HepG2 (cell line): ENCODE data around the gene IFI35. TPM values are rescaled to one million over a fixed set of nuclear protein-coding genes. Genes with fewer than 3 reads are reported as not detected.

Source experiments
- ATAC-seq: fragments of 200-7000 bp; cut with Tn5 transposase; 3 replicates; pipeline ENCODE4 v1.9.1; 2020; ENCODE audit warnings: mild to moderate bottlenecking, moderate library complexity
- BruUV-seq: library from RNA; stranded (reverse); fragments of 400-500 nt; replicated peaks from 2 replicates; lab custom pipeline; 2021; lab: Mats Ljungman, UMichigan
- CTCF ChIA-PET: fragments of 300-600 bp; formaldehyde crosslinking; extraction: SDS; loops from one replicate; lab custom pipeline; 2021; ENCODE audit warnings: low total read pairs, inconsistent platforms, low intra/inter-chr PET ratio; lab: Yijun Ruan, JAX
- POLR2A ChIA-PET: fragments of 350-600 bp; sonication (Branson Sonifier 250); formaldehyde crosslinking; loops from one replicate; lab custom pipeline; 2020; ENCODE audit warnings: antibody characterized with exemption, inconsistent platforms; lab: Yijun Ruan, JAX
- DNase-seq: peaks from one replicate; pipeline ENCODE4 v3.0.0-alpha.2; 2015; ENCODE audit warnings: low spot score
- FAIRE-seq: peaks from 3 replicates; lab custom pipeline; 2011; peaks lifted over from hg19 to GRCh38; lab: Jason Lieb, UNC
- H2AFZ ChIP-seq: one replicate; pipeline ENCODE4 v1.6.1; 2011; ENCODE audit warnings: low read length, inconsistent platforms
- H3K27ac ChIP-seq: fragments of 300-600 bp; 3 replicates; pipeline ENCODE4 v1.8.0; 2011; ENCODE audit warnings: mixed run types, mild to moderate bottlenecking, mixed read lengths, low read length, inconsistent platforms; ENCODE audit not compliant: insufficient read depth; ENCODE audit errors: extremely low read length
- H3K27me3 ChIP-seq, 2 experiments: fragments of 200-600 bp in 1 of 2; 2 replicates in 1 of 2; 3 replicates in 1 of 2; pipeline versions ENCODE4 v1.6.0 to v1.8.0; 2011; ENCODE audit warnings: low read length in 2 of 2, mild to moderate bottlenecking in 2 of 2, moderate library complexity in 2 of 2, inconsistent platforms in 1 of 2; ENCODE audit not compliant: insufficient read depth in 2 of 2, control insufficient read depth in 1 of 2
- H3K36me3 ChIP-seq, 2 experiments: fragments of 200-600 bp in 1 of 2; replicated peaks in 1 of 2; 2 replicates in 1 of 2; 3 replicates in 1 of 2; pipeline versions ENCODE4 v1.5.1 to v1.8.0; 2011; ENCODE audit warnings: low read length in 2 of 2, inconsistent platforms in 1 of 2; ENCODE audit not compliant: insufficient read depth in 2 of 2, control insufficient read depth in 1 of 2
- H3K4me1 ChIP-seq: 2 replicates; pipeline ENCODE4 v1.5.1; 2012; ENCODE audit warnings: low read length, inconsistent platforms; ENCODE audit not compliant: insufficient read depth
- H3K4me2 ChIP-seq: 2 replicates; pipeline ENCODE4 v1.6.0; 2011; ENCODE audit warnings: low read depth, low read length, inconsistent platforms
- H3K4me3 ChIP-seq, 3 experiments: fragments of 200-600 bp in 1 of 3; sonication (generic), shearing (Covaris generic) in 1 of 3; replicated peaks in 1 of 3; 2 replicates each; pipeline ENCODE4 v1.5.1; 2011 to 2016; ENCODE audit warnings: low read length in 3 of 3, inconsistent platforms in 2 of 3, low read depth in 2 of 3, mild to moderate bottlenecking in 2 of 3, control low read depth in 1 of 3, mixed read lengths in 1 of 3; ENCODE audit not compliant: insufficient read depth in 1 of 3
- H3K79me2 ChIP-seq: one replicate; pipeline ENCODE4 v1.6.1; 2011; ENCODE audit warnings: low read length, inconsistent platforms; ENCODE audit not compliant: insufficient read depth
- H3K9ac ChIP-seq: 2 replicates; pipeline ENCODE4 v1.6.0; 2011; ENCODE audit warnings: mild to moderate bottlenecking, low read depth, low read length, inconsistent platforms; ENCODE audit not compliant: insufficient read depth
- H3K9me3 ChIP-seq: 2 replicates; pipeline ENCODE4 v1.5.1; 2012; ENCODE audit warnings: mild to moderate bottlenecking, low read length
- H4K20me1 ChIP-seq: 2 replicates; pipeline ENCODE4 v1.6.0; 2011; ENCODE audit warnings: inconsistent platforms, mild to moderate bottlenecking, low read length, moderate library complexity; ENCODE audit not compliant: insufficient read depth
- HES4 ChIP-seq: sonication (generic); formaldehyde crosslinking; IDR thresholded peaks from 2 replicates; pipeline ENCODE4 v1.9.0; 2021; ENCODE audit warnings: mild to moderate bottlenecking, missing genetic modification reagents, borderline replicate concordance
- LCORL ChIP-seq, 2 experiments: fragments of 450-650 bp in 1 of 2; sonication (generic) in 1 of 2; formaldehyde crosslinking in 1 of 2; IDR thresholded peaks; 2 replicates each; pipeline versions ENCODE4 v1.5.0 to v1.6.1; 2017 to 2020; ENCODE audit warnings: antibody characterized with exemption in 1 of 2, missing genetic modification reagents in 1 of 2
- NCOA1 ChIP-seq: sonication (generic); formaldehyde crosslinking; IDR thresholded peaks from 2 replicates; pipeline ENCODE4 v1.9.0; 2021; ENCODE audit warnings: missing genetic modification reagents
- POLR2A ChIP-seq, 2 experiments: IDR thresholded peaks; 2 replicates each; pipeline ENCODE4 v1.6.1; 2011; ENCODE audit warnings: low read depth in 2 of 2, low read length in 2 of 2, mild to moderate bottlenecking in 1 of 2, moderate library complexity in 1 of 2; ENCODE audit not compliant: insufficient read depth in 1 of 2
- SIN3A ChIP-seq: IDR thresholded peaks from 2 replicates; pipeline ENCODE4 v1.6.1; 2011; ENCODE audit warnings: low read depth, mild to moderate bottlenecking, control low read depth, low read length, borderline replicate concordance
- TBX2 ChIP-seq: sonication (generic); formaldehyde crosslinking; IDR thresholded peaks from 2 replicates; pipeline ENCODE4 v1.5.0; 2020; ENCODE audit warnings: missing genetic modification reagents, mild to moderate bottlenecking, borderline replicate concordance
- XRCC5 ChIP-seq: fragments of 200-400 bp; formaldehyde crosslinking; optimal IDR thresholded peaks from 2 replicates; pipeline ENCODE3; 2017; ENCODE audit warnings: mild to moderate bottlenecking, low read length
- ZNF788 ChIP-seq: sonication (generic); formaldehyde crosslinking; IDR thresholded peaks from 2 replicates; pipeline ENCODE4 v1.5.0; 2020; ENCODE audit warnings: mild to moderate bottlenecking, missing genetic modification reagents, borderline replicate concordance
- ZNF83 ChIP-seq: sonication (generic); formaldehyde crosslinking; IDR thresholded peaks from 2 replicates; pipeline ENCODE4 v1.4.0; 2020; ENCODE audit warnings: missing genetic modification reagents, mild to moderate bottlenecking, borderline replicate concordance
- WGBS: methylation state at CpG from one replicate; pipeline ENCODE4 v1.1.6; 2017; ENCODE audit warnings: low lambda C conversion rate; 5-methylcytosine and 5-hydroxymethylcytosine counted together
- in situ Hi-C: cut with HindIII; loops from 2 replicates; pipeline ENCODE4 v1.10.0; 2017; ENCODE audit warnings: low pct_unique_long_range_greater_than_20kb; ENCODE audit not compliant: extremely low pct_ligation_motif_present
- intact Hi-C: fragments of 100-400 bp; cut with micrococcal nuclease; formaldehyde crosslinking; loops from one replicate; pipeline ENCODE4 v1.10.0; 2022; ENCODE audit not compliant: unreplicated experiment
- polyA plus RNA-seq, 8 experiments: library from polyadenylated mRNA; depleted of rRNA in 3 of 8; stranded (reverse) in 7 of 8; unstranded in 1 of 8; fragments of >200 nt; fragmentation: Illumina TruSeq in 4 of 8; extraction: Trizol in 4 of 8; gene quantifications; 2 replicates each; pipeline versions ENCODE4 v1.2.1 to v1.2.3, GENCODE V29; 2011 to 2016; ENCODE audit warnings: low read depth in 4 of 8, missing spikeins in 1 of 8, mixed read lengths in 1 of 8; ENCODE audit not compliant: insufficient read depth in 1 of 8
- total RNA-seq, 5 experiments: library from RNA; depleted of rRNA; stranded (reverse); fragments of >200 nt; fragmentation: Illumina TruSeq; extraction: Trizol; gene quantifications; 2 replicates each; pipeline ENCODE4 v1.2.3, GENCODE V29; 2016; ENCODE audit warnings: low read depth in 1 of 5
- TF ChIP-seq, protein P1 (sequence below): sonication (generic); formaldehyde crosslinking; IDR thresholded peaks from 2 replicates; pipeline ENCODE4 v1.4.0; 2020; ENCODE audit warnings: missing genetic modification reagents, mild to moderate bottlenecking, borderline replicate concordance
- TF ChIP-seq, protein P2 (sequence below): sonication (generic); formaldehyde crosslinking; conservative IDR thresholded peaks from 2 replicates; pipeline ENCODE4 v1.8.0; 2022; ENCODE audit warnings: low read depth, missing genetic modification reagents

The IFI35 gene
- total and polyA plus RNA-seq, 2 of the 13 experiments (the other 11 are each of a cell fraction or from before 2014, with no cell fraction given) = 28.9 to 38.1 TPM

DNA sequence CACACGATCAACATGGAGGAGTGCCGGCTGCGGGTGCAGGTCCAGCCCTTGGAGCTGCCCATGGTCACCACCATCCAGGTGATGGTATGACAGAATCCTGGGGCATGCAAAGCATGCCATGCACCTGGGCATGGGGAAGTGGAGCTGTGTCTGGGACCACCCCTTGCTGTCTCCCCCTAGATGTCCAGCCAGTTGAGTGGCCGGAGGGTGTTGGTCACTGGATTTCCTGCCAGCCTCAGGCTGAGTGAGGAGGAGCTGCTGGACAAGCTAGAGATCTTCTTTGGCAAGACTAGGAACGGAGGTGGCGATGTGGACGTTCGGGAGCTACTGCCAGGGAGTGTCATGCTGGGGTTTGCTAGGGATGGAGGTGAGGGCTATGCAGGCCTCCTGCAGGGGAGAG, 6.7 kb downstream of the IFI35 start:
- H3K4me3 ChIP-seq = no peak overlapping the region
- no peaks in the 10 kb centered on the region for H3K27me3 ChIP-seq
- H3K9me3 ChIP-seq = no peaks in the 10 kb centered on the region
- FAIRE-seq (no peak), DNase-seq (no peak), ATAC-seq (no peak)
- no peaks in the 10 kb centered on the region for H4K20me1 ChIP-seq
- H3K36me3 ChIP-seq = peaks cover 25 to 48% of the 10 kb centered on the region in 2 experiments
- ChIA-PET POLR2A (interaction anchor here (3.5 to 8.3 kb wide), 2 partner anchors 12 to 15 kb away, joined by 16 to 162 read pairs; partner anchors contain the start of genes RND2 and RPL27), CTCF (no interaction called here)
- 98% methylated on average over 6 of the region's 8 CpGs for WGBS
- no peak overlapping the region for H2AFZ ChIP-seq
- peaks cover 4% of the 10 kb centered on the region for H3K79me2 ChIP-seq
- in situ Hi-C loops (no loop called here), intact Hi-C loops (no loop called here)
- BruUV-seq = no TSS peak
- H3K9ac ChIP-seq = no peak overlapping the region
- 0 out of 2 replicates have a peak, but pooled peaks have one; percentile 42 for TF ChIP-seq NCOA1 (CRISPR knock-in tag)
- TF ChIP-seq LCORL (IDR thresholded peaks at IDR 0.05) = no peak
- no peak for TF ChIP-seq LCORL (CRISPR knock-in tag; IDR thresholded peaks at IDR 0.05)
- TF ChIP-seq ZNF788 (CRISPR knock-in tag) = no peak
- TF ChIP-seq XRCC5 = no peak
- TF ChIP-seq TBX2 (CRISPR knock-in tag) = peak; percentile 28; the same call in 1 of the 2 replicates
- no peak for TF ChIP-seq ZNF83
- peak in 1 of 2 experiments; percentile 16; a peak in 1 of 4 replicates for TF ChIP-seq POLR2A (IDR thresholded peaks at IDR 0.05; ENCODE audit: insufficient read depth in 1 of 2, low read depth in 2 of 2, low read length in 2 of 2)
- TF ChIP-seq, protein P1, sequence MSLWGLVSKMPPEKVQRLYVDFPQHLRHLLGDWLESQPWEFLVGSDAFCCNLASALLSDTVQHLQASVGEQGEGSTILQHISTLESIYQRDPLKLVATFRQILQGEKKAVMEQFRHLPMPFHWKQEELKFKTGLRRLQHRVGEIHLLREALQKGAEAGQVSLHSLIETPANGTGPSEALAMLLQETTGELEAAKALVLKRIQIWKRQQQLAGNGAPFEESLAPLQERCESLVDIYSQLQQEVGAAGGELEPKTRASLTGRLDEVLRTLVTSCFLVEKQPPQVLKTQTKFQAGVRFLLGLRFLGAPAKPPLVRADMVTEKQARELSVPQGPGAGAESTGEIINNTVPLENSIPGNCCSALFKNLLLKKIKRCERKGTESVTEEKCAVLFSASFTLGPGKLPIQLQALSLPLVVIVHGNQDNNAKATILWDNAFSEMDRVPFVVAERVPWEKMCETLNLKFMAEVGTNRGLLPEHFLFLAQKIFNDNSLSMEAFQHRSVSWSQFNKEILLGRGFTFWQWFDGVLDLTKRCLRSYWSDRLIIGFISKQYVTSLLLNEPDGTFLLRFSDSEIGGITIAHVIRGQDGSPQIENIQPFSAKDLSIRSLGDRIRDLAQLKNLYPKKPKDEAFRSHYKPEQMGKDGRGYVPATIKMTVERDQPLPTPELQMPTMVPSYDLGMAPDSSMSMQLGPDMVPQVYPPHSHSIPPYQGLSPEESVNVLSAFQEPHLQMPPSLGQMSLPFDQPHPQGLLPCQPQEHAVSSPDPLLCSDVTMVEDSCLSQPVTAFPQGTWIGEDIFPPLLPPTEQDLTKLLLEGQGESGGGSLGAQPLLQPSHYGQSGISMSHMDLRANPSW = no peak
- TF ChIP-seq SIN3A = no peak
- TF ChIP-seq HES4 (CRISPR knock-in tag) = no peak
- TF ChIP-seq, protein P2, sequence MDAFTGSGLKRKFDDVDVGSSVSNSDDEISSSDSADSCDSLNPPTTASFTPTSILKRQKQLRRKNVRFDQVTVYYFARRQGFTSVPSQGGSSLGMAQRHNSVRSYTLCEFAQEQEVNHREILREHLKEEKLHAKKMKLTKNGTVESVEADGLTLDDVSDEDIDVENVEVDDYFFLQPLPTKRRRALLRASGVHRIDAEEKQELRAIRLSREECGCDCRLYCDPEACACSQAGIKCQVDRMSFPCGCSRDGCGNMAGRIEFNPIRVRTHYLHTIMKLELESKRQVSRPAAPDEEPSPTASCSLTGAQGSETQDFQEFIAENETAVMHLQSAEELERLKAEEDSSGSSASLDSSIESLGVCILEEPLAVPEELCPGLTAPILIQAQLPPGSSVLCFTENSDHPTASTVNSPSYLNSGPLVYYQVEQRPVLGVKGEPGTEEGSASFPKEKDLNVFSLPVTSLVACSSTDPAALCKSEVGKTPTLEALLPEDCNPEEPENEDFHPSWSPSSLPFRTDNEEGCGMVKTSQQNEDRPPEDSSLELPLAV = no peak
- H3K27ac ChIP-seq = no peak overlapping the region
- peaks cover 71% of the 10 kb centered on the region for H3K4me1 ChIP-seq
- H3K4me2 ChIP-seq = no peak overlapping the region
